HepG2 (cell line): ENCODE measurements around the gene UNC119B. TPM values are rescaled to one million over a fixed set of nuclear protein-coding genes. Genes with fewer than 3 reads are reported as not detected.

Source experiments
- ATAC-seq: fragments of 200-7000 bp; cut with Tn5 transposase; 3 replicates; pipeline ENCODE4 v1.9.1; 2020; ENCODE audit warnings: mild to moderate bottlenecking, moderate library complexity
- BruUV-seq: library from RNA; stranded (reverse); fragments of 400-500 nt; replicated peaks from 2 replicates; lab custom pipeline; 2021; lab: Mats Ljungman, UMichigan
- CTCF ChIA-PET: fragments of 300-600 bp; formaldehyde crosslinking; extraction: SDS; loops from one replicate; lab custom pipeline; 2021; ENCODE audit warnings: low total read pairs, inconsistent platforms, low intra/inter-chr PET ratio; lab: Yijun Ruan, JAX
- POLR2A ChIA-PET: fragments of 350-600 bp; sonication (Branson Sonifier 250); formaldehyde crosslinking; loops from one replicate; lab custom pipeline; 2020; ENCODE audit warnings: antibody characterized with exemption, inconsistent platforms; lab: Yijun Ruan, JAX
- DNase-seq: peaks from one replicate; pipeline ENCODE4 v3.0.0-alpha.2; 2015; ENCODE audit warnings: low spot score
- FAIRE-seq: peaks from 3 replicates; lab custom pipeline; 2011; peaks lifted over from hg19 to GRCh38; lab: Jason Lieb, UNC
- H2AFZ ChIP-seq: one replicate; pipeline ENCODE4 v1.6.1; 2011; ENCODE audit warnings: low read length, inconsistent platforms
- H3K27ac ChIP-seq: fragments of 300-600 bp; 3 replicates; pipeline ENCODE4 v1.8.0; 2011; ENCODE audit warnings: mixed run types, mild to moderate bottlenecking, mixed read lengths, low read length, inconsistent platforms; ENCODE audit not compliant: insufficient read depth; ENCODE audit errors: extremely low read length
- H3K27me3 ChIP-seq, 2 experiments: fragments of 200-600 bp in 1 of 2; 2 replicates in 1 of 2; 3 replicates in 1 of 2; pipeline versions ENCODE4 v1.6.0 to v1.8.0; 2011; ENCODE audit warnings: low read length in 2 of 2, mild to moderate bottlenecking in 2 of 2, moderate library complexity in 2 of 2, inconsistent platforms in 1 of 2; ENCODE audit not compliant: insufficient read depth in 2 of 2, control insufficient read depth in 1 of 2
- H3K36me3 ChIP-seq, 2 experiments: fragments of 200-600 bp in 1 of 2; replicated peaks in 1 of 2; 2 replicates in 1 of 2; 3 replicates in 1 of 2; pipeline versions ENCODE4 v1.5.1 to v1.8.0; 2011; ENCODE audit warnings: low read length in 2 of 2, inconsistent platforms in 1 of 2; ENCODE audit not compliant: insufficient read depth in 2 of 2, control insufficient read depth in 1 of 2
- H3K4me1 ChIP-seq: 2 replicates; pipeline ENCODE4 v1.5.1; 2012; ENCODE audit warnings: low read length, inconsistent platforms; ENCODE audit not compliant: insufficient read depth
- H3K4me2 ChIP-seq: 2 replicates; pipeline ENCODE4 v1.6.0; 2011; ENCODE audit warnings: low read depth, low read length, inconsistent platforms
- H3K4me3 ChIP-seq, 3 experiments: fragments of 200-600 bp in 1 of 3; sonication (generic), shearing (Covaris generic) in 1 of 3; replicated peaks in 1 of 3; 2 replicates each; pipeline ENCODE4 v1.5.1; 2011 to 2016; ENCODE audit warnings: low read length in 3 of 3, inconsistent platforms in 2 of 3, low read depth in 2 of 3, mild to moderate bottlenecking in 2 of 3, control low read depth in 1 of 3, mixed read lengths in 1 of 3; ENCODE audit not compliant: insufficient read depth in 1 of 3
- H3K79me2 ChIP-seq: one replicate; pipeline ENCODE4 v1.6.1; 2011; ENCODE audit warnings: low read length, inconsistent platforms; ENCODE audit not compliant: insufficient read depth
- H3K9ac ChIP-seq: 2 replicates; pipeline ENCODE4 v1.6.0; 2011; ENCODE audit warnings: mild to moderate bottlenecking, low read depth, low read length, inconsistent platforms; ENCODE audit not compliant: insufficient read depth
- H3K9me3 ChIP-seq: 2 replicates; pipeline ENCODE4 v1.5.1; 2012; ENCODE audit warnings: mild to moderate bottlenecking, low read length
- H4K20me1 ChIP-seq: 2 replicates; pipeline ENCODE4 v1.6.0; 2011; ENCODE audit warnings: inconsistent platforms, mild to moderate bottlenecking, low read length, moderate library complexity; ENCODE audit not compliant: insufficient read depth
- HHEX ChIP-seq: IDR thresholded peaks from 2 replicates; pipeline ENCODE4 v1.6.1; 2016; ENCODE audit warnings: control low read depth
- NCOA1 ChIP-seq: sonication (generic); formaldehyde crosslinking; IDR thresholded peaks from 2 replicates; pipeline ENCODE4 v1.9.0; 2021; ENCODE audit warnings: missing genetic modification reagents
- SAP130 ChIP-seq: IDR thresholded peaks from 2 replicates; pipeline ENCODE4 v1.6.1; 2016; ENCODE audit warnings: low read depth
- ZNF33B ChIP-seq: sonication (generic); formaldehyde crosslinking; IDR thresholded peaks from 2 replicates; pipeline ENCODE4 v1.5.1; 2020; ENCODE audit warnings: mild to moderate bottlenecking, missing genetic modification reagents
- ZNF670 ChIP-seq: sonication (generic); formaldehyde crosslinking; IDR thresholded peaks from 2 replicates; pipeline ENCODE4 v1.8.0; 2022; ENCODE audit warnings: mild to moderate bottlenecking, missing genetic modification reagents, borderline replicate concordance
- WGBS: methylation state at CpG from one replicate; pipeline ENCODE4 v1.1.6; 2017; ENCODE audit warnings: low lambda C conversion rate; 5-methylcytosine and 5-hydroxymethylcytosine counted together
- in situ Hi-C: cut with HindIII; loops from 2 replicates; pipeline ENCODE4 v1.10.0; 2017; ENCODE audit warnings: low pct_unique_long_range_greater_than_20kb; ENCODE audit not compliant: extremely low pct_ligation_motif_present
- intact Hi-C: fragments of 100-400 bp; cut with micrococcal nuclease; formaldehyde crosslinking; loops from one replicate; pipeline ENCODE4 v1.10.0; 2022; ENCODE audit not compliant: unreplicated experiment
- polyA plus RNA-seq, 8 experiments: library from polyadenylated mRNA; depleted of rRNA in 3 of 8; stranded (reverse) in 7 of 8; unstranded in 1 of 8; fragments of >200 nt; fragmentation: Illumina TruSeq in 4 of 8; extraction: Trizol in 4 of 8; gene quantifications; 2 replicates each; pipeline versions ENCODE4 v1.2.1 to v1.2.3, GENCODE V29; 2011 to 2016; ENCODE audit warnings: low read depth in 4 of 8, missing spikeins in 1 of 8, mixed read lengths in 1 of 8; ENCODE audit not compliant: insufficient read depth in 1 of 8
- total RNA-seq, 5 experiments: library from RNA; depleted of rRNA; stranded (reverse); fragments of >200 nt; fragmentation: Illumina TruSeq; extraction: Trizol; gene quantifications; 2 replicates each; pipeline ENCODE4 v1.2.3, GENCODE V29; 2016; ENCODE audit warnings: low read depth in 1 of 5
- TF ChIP-seq, protein P1 (sequence below): sonication (generic); formaldehyde crosslinking; IDR thresholded peaks from 2 replicates; pipeline ENCODE4 v1.9.0; 2021; ENCODE audit warnings: mild to moderate bottlenecking, missing genetic modification reagents
- TF ChIP-seq, protein P2 (sequence below): sonication (generic); formaldehyde crosslinking; IDR thresholded peaks from 2 replicates; pipeline ENCODE4 v1.8.0; 2022; ENCODE audit warnings: mild to moderate bottlenecking, missing genetic modification reagents

UNC119B gene
- total and polyA plus RNA-seq, 2 of the 13 experiments (the other 11 are each of a cell fraction or from before 2014, with no cell fraction given) = 19.6 to 19.7 TPM

DNA sequence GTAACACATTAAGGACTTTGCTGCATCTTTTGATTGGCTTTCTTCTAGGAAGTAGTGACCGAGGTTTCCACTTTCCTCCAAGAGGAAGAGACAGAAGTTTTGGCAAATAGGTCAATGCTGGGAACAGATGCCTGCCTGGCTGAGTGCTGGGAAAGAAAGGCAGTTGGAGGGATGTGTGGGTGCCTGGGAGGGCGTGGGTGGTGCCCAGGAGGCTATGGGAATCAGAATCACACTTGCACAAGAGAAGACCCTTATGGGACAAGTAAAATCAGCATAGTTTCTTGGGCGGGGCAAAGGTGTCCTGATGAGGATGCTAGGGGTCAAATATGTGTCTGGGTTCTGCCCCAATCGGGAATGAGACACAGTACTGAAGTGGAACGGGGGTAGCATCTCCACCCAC, 14.5 kb downstream of the UNC119B start:
- no peak overlapping the region for H3K9ac ChIP-seq
- no peaks in the 10 kb centered on the region for H4K20me1 ChIP-seq
- TF ChIP-seq HHEX (CRISPR knock-in tag) (no peak), ZNF670 (CRISPR knock-in tag) (no peak), NCOA1 (CRISPR knock-in tag) (no peak), SAP130 (CRISPR knock-in tag) (no peak), ZNF33B (no peak)
- TF ChIP-seq, protein P1, sequence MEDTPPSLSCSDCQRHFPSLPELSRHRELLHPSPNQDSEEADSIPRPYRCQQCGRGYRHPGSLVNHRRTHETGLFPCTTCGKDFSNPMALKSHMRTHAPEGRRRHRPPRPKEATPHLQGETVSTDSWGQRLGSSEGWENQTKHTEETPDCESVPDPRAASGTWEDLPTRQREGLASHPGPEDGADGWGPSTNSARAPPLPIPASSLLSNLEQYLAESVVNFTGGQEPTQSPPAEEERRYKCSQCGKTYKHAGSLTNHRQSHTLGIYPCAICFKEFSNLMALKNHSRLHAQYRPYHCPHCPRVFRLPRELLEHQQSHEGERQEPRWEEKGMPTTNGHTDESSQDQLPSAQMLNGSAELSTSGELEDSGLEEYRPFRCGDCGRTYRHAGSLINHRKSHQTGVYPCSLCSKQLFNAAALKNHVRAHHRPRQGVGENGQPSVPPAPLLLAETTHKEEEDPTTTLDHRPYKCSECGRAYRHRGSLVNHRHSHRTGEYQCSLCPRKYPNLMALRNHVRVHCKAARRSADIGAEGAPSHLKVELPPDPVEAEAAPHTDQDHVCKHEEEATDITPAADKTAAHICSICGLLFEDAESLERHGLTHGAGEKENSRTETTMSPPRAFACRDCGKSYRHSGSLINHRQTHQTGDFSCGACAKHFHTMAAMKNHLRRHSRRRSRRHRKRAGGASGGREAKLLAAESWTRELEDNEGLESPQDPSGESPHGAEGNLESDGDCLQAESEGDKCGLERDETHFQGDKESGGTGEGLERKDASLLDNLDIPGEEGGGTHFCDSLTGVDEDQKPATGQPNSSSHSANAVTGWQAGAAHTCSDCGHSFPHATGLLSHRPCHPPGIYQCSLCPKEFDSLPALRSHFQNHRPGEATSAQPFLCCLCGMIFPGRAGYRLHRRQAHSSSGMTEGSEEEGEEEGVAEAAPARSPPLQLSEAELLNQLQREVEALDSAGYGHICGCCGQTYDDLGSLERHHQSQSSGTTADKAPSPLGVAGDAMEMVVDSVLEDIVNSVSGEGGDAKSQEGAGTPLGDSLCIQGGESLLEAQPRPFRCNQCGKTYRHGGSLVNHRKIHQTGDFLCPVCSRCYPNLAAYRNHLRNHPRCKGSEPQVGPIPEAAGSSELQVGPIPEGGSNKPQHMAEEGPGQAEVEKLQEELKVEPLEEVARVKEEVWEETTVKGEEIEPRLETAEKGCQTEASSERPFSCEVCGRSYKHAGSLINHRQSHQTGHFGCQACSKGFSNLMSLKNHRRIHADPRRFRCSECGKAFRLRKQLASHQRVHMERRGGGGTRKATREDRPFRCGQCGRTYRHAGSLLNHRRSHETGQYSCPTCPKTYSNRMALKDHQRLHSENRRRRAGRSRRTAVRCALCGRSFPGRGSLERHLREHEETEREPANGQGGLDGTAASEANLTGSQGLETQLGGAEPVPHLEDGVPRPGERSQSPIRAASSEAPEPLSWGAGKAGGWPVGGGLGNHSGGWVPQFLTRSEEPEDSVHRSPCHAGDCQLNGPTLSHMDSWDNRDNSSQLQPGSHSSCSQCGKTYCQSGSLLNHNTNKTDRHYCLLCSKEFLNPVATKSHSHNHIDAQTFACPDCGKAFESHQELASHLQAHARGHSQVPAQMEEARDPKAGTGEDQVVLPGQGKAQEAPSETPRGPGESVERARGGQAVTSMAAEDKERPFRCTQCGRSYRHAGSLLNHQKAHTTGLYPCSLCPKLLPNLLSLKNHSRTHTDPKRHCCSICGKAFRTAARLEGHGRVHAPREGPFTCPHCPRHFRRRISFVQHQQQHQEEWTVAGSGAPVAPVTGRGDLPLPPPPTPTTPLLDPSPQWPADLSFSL (CRISPR knock-in tag) = no peak
- TF ChIP-seq, protein P2, sequence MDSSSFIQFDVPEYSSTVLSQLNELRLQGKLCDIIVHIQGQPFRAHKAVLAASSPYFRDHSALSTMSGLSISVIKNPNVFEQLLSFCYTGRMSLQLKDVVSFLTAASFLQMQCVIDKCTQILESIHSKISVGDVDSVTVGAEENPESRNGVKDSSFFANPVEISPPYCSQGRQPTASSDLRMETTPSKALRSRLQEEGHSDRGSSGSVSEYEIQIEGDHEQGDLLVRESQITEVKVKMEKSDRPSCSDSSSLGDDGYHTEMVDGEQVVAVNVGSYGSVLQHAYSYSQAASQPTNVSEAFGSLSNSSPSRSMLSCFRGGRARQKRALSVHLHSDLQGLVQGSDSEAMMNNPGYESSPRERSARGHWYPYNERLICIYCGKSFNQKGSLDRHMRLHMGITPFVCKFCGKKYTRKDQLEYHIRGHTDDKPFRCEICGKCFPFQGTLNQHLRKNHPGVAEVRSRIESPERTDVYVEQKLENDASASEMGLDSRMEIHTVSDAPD (CRISPR knock-in tag) = no peak
- H3K27ac ChIP-seq = no peak overlapping the region
- no peaks in the 10 kb centered on the region for H3K27me3 ChIP-seq
- H3K4me2 ChIP-seq = peak overlapping the region; percentile 92
- DNase-seq (no peak), ATAC-seq (no peak), FAIRE-seq (no peak)
- CTCF ChIA-PET = no interaction called here
- no peaks in the 10 kb centered on the region for H3K9me3 ChIP-seq
- WGBS = 73% methylated on average over 5 of the region's 5 CpGs
- POLR2A ChIA-PET = interaction anchor here (1.2 kb wide), 1 partner anchor 256 kb away, joined by 3 read pairs; no protein-coding TSS in a partner anchor
- peaks cover 34% of the 10 kb centered on the region for H3K4me1 ChIP-seq
- H3K79me2 ChIP-seq = peaks cover 8% of the 10 kb centered on the region
- H2AFZ ChIP-seq = no peak overlapping the region
- in situ Hi-C loops = no loop called here
- 0 out of 6 replicates have a peak overlapping the region, but pooled peaks of 1 of the 3 experiments have one; percentile 80 for H3K4me3 ChIP-seq
- no TSS peak for BruUV-seq
- intact Hi-C loops = no loop called here
- H3K36me3 ChIP-seq = peaks cover 11 to 39% of the 10 kb centered on the region in 2 experiments
